Ammon's horn (tissue), 1 donor: ENCODE results near the gene CHGA.

Experiments used
- DNase-seq: peaks from one replicate; pipeline ENCODE4 v3.0.0-alpha.2; 2016; ENCODE audit warnings: low spot score

Gene CHGA, protein sequence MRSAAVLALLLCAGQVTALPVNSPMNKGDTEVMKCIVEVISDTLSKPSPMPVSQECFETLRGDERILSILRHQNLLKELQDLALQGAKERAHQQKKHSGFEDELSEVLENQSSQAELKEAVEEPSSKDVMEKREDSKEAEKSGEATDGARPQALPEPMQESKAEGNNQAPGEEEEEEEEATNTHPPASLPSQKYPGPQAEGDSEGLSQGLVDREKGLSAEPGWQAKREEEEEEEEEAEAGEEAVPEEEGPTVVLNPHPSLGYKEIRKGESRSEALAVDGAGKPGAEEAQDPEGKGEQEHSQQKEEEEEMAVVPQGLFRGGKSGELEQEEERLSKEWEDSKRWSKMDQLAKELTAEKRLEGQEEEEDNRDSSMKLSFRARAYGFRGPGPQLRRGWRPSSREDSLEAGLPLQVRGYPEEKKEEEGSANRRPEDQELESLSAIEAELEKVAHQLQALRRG

DNA sequence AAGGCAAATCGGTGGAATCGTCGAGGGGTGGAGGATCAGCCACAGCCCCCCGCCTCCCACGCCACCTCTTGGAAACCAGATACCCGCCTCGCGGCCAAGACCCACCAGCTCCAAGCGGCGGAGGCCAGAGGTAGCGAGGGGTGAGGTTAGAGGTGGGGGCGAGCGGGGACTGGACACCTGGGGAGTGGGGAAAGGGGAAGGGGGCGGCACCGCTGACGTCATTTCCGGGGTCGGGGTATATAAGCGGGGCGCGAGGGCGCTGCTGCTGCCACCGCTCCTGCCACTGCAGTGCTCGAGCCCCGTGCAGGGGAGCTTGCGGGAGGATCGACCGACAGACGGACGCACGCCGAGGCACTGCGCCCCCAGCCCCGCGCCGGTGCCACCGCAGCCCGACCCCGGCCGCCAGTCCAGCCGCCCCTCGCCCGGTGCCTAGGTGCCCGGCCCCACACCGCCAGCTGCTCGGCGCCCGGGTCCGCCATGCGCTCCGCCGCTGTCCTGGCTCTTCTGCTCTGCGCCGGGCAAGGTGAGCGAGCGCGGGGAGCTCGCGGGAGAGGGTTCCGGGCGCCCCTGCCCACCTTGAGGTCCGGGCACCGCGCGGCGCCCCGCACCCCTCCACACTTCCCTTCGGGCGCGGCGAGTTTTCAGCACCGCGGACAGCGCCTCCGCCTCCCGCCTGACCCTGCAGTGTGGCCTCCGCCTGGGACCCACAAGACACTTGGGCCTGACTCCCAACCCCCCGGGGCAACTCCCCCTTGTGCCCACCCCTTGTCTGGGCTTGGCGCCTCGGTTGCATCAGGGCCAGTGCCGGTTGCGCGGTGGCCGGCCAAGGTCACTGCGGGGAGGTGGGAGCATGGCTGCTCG lies at the start of gene CHGA:
TSS of gene CHGA (plus strand) at position 268 of the 861 bp plus-strand sequence. CDS start at position 478, 210 bp downstream.
- DNase-seq: peak; percentile 36

DNA sequence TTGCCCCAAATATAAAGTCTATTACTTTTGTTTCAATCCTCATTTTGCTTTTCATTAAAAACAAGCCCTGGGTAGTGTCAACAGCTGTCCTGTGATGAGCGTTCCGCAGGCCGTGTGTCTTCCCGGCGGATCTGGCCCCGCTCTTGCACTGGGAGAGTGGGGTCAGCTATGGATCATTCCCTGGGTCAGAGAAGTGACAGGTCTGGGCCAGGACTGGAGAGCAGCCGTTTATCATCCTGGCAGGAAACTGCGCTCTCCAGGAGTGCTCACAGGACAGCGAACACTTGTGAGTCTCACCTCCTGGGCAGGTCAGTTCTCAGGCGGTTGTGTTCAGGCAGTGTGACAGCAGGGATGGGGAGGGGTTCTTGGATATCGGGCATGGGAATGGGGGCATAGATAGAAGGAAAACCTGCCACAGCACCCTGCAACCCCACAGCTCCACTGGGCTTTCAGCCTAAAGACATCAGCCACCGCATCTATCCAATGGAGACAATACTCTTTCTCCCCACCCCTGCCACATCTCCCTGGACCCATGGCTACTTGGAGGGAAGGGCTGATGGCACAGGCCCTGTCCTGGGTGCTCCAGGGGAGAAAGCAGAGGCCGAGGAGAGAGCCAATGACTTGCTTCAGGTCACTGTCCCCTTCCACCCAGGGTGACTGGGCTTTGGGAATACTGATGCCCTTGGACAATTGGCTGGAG lies 47.8 kb upstream of the CHGA start:
- no peak for DNase-seq

DNA sequence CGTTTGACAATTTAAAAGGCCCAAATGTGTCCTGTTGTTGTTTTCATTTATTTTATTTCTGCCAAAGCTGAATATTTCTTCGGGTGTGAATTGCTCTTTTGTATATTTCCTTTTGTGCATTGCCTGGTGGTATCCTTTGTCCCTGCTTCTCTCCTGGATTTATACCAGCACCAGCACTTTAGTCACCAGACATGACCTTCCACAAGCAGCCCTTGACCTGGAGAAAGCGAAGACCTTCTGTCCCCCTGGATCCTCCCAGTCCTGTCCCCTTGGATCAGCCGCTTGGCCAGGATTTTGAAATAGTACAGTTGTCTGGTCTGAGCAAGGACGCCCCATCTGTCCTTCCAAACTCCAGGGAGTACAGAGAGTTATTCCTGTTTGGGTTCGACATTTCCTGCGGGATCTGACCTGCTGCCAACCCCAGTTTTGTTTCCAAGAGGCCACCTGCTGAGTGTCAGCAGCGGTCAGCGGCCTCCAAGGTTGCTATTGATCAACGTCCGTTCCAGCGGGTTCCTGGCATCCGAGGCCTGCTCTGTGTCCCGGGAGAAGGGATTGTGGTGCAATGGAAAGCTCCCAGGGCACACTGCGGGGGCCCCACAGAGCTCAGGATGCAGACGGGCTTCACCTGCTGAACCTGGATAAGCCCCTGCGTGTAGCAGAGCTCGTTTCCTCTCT lies 45.1 kb upstream of the CHGA start:
- no peak for DNase-seq

DNA sequence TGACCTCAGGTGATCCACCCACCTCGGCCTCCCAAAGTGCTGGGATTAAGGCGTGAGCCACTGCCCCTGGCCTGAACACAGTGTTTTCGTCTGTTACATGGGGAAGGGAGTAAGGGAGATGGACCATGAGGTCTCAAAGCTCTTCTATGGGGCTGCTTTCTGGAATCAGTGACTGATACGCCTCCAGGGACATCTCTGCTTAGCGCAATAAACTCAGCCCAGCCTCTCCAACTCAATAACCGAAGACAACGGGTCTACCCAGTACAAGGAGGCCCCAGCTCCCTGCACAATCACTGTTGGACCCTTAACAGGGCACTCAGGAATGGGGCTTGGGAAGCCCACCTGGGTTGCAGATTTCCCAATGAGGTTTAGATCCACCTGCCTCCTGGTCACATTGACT lies 42.6 kb upstream of the CHGA start:
- no peak for DNase-seq

DNA sequence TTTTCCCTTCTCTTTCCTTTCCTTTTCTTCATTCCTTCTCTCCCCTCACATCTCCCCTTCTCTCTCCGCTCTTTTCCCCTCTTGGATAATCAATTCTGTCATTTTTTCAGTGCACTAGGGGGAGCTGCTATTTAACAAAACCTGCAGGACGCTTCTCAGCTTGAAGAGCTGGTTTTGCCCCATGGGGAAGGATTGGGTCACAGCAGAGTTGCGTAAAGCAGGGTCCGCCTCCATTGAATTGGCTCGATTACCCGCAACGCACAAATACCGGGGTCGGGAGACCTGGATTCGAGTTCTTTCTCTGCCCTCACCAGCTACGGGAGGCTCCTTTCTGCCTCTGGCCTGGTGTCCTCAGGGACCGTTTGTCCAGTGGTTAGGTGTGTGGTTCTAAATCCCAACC lies 42.1 kb upstream of the CHGA start:
- DNase-seq: peak; percentile 30

DNA sequence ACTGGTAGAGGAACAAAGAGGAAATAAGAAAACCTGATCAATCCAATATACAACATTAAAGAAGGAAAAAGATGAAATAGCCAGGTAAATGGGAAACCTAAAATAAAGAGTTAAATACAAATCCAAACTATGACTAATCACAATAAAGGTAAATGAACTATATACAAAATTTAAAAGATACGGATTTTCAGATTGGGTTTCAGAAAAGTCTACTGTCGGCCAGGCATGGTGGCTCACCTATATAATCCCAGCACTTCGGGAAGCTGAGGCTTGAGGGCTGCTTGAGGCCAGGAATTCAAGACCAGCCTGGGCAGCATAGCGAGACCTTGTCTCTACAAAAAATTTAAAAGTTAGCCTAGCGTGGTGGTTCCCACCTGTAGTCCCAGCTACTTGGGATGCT lies 39.9 kb upstream of the CHGA start:
- DNase-seq: no peak

DNA sequence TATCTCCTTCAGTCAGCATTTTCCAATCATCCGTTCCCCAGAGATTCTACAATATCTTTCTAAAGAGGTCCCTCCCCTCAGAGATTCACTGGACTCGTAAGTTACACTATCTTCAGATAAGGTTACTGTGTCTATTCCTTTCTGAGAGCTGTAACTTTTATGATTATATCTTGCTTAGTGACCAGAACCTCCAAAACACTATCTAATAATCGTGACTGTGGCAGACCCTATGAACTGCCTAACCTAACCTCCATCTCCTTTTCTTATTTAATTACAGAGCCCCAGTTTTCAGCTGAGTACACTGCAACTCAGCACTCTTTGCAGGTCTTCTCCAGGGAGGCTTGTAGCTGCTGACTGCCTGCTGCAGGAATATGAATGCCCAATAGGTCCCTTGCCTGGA lies 38.5 kb upstream of the CHGA start:
- DNase-seq: no peak

DNA sequence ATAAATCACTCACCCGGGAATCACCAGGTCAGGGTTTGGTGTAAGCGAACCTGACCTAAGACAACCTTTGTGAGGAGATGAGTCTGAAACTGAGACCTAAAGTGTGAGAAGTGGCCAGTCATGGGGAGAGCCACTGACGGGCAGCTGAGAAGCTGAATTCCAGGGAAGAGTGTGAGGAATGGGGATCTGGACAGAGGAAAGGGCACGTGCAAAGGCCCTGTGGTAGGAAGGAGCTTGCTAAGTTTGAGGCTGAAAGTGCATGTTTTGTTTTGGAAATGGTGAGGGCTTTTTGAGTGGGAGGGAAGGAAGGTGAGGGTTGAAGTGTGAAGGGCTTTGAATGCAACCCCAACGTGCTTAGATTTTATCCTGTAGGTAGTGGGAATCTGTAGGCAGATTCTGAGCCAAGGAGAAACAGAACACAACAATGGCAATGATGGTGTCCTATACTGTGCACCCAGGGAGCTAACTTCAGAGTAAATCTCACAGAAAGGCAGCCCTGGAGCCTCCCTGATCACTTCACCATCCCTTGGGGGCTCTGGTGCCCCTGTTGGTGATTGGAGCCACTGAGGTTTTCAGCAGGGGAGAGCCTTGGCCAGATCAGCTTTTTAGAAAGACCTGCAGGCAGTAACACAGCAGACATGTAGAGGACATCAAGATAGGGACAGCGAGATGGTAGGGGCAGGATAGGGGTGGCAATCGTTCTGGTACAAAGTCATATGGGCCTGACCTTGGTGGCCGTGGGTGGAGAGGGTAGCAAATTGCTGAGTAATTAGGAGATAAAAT lies 37.5 kb upstream of the CHGA start:
- no peak for DNase-seq

DNA sequence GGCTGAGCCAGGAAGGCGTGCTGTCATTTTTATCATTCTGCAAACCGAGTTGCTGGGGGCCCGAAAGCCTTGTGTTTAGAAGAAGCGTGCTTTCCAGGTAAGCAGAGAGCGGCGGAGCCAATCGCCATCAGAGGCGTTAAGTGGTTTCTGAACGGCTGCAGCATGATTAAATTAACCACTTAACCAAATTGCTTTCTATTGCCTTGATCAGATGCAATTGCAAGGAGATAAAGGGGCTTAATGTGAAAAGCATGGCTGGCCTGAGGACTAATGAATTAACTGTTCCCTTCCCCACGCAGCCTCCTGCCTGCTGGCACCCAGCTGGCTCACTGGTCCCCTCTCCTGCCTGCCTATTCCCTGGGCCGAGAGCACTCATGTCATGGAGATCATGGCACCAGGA lies 36.6 kb upstream of the CHGA start:
- no peak for DNase-seq

DNA sequence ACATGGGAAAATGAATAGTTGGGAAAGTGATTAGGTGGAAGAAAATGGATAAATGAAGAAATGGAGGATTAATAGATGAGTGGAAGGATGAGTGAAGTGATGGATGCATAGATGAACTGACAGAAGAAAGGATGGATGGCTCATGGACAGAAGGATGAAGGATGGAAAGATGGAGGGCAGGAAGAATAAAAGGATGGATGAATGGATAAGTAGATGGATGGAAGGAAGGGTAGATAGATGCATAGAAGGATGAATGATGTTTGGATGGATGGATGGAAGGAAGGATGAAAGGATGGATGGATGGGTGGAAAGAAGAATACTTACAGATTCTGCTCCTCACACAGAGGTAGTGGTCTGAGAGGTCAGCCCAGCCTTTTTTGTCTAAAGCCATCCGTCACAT lies 35.8 kb upstream of the CHGA start:
- DNase-seq: no peak

DNA sequence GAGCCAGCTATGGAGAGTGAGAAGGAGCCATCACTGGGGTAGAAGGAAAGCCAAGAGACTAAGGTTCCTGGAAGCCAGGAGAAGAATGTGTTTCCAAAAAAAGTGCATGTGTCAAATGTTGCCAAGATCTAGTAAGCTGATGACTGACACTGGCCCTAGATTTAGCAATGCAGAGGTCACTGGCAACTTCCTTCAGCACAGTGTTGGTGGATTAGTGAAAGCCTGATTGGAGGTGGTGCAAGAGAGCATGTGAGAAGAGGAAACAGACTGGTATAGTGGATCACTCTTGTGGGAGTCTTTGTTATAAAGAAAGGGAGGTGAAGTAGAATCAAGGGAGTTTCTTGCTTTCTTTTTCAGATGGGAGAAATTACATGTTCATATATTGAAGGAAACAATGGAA lies 34.1 kb upstream of the CHGA start:
- DNase-seq: no peak

DNA sequence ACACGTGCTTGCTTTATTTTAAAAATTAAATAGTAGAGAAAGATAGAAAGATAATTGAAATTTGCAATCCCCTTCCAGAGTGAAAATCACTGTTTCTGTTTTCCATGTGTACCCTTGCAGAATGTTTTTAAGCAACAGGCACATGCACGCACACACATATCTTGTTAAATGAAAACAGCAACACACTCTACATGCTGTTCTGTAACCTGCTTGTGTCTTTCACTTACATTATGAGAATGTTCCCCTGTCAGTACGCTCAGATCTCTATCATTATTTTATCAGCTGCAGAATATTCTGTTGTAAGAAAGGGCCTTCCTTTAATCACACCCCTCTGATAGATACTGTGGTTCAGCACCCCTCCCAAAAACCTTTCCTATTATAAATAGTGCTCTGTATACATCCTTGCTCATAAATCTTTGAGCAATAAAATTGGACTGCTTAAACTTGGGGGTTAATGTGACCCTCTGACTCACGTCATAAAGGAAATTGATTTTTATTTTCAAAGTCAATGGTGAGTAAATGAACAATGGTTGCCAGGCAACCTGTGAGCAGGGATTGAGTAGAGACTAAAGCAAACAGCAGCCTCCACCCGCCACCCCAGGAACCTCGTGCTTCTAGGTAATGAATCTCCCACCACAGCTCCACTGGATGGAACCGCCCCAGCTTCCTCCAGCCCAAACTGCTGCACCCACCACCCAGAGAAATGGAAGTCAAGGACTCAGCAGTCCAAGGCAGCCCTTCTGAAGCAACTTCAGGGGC lies 31.9 kb upstream of the CHGA start:
- DNase-seq: no peak

DNA sequence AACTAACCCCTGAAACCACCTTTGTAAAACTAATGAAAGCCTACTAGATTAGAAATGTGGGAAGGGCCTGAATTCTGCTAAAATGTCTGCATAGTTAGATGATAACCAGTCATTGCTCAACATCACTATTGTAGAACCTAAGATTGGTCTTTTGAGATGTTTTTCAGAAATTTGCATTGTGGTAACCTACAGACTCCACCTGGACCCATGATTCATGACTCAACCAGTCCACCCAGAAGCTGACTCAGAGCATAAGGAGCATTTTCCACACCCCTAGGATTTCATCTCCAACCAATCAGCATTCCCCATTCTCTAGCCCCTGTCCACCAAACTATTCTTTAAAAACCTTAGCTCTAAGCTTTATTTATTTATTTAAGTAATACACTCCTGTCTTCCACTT lies 30.4 kb upstream of the CHGA start:
- no peak for DNase-seq

DNA sequence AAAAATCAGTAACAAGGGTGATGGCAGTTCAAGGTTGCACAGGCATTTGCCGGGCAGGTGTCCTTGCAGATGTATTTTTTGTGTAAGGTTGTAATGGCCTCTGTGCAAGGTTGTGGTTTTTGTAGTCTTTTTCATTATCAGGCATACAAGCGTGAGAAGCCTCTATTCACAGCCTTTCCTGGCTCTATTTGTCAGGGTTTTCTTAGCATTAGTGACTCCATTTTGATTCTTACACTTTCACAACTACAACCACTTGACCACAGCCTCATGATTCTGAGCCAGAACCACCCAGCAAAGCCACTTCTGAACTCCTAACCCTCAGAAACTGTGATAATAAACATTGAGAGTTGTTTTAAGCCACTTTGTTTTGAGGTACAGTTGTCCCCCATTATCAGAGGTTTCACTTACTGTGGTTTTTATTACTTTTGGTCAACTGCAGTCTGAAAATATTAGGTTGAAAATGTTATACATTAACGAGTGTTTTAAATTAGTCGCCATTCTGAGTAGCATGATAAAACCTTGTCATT lies 27.5 kb upstream of the CHGA start:
- no peak for DNase-seq

DNA sequence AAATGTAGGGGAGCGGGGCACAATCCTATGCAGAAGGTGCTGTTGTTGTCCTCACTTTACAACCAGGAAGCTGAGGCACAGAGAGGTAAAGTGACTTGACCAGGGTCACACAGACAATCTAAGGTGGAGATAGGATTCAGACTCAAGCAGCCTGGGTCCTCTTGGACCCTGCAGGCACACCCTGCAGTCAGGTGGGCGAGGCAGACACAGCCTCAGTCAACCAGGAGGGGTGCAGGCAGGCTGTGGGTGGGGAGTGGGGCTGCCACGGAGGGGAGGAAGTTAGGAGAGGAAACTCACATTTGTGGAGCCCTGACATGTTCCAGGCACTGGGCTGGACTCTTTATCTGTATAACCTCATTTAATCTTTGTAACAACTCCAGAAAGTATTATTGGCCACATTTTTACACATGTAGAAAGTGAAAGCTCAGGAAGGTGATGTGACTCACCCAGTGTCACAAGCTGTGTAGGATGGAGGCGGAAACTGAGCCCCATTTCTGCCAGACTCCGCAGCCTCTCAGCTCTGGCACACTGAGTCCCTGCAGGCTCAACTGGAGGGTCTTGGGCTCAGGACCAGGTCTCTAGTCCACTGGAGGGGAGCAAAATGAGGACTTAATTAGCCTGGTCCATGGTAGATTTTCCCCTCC lies 24.9 kb upstream of the CHGA start:
- no peak for DNase-seq

DNA sequence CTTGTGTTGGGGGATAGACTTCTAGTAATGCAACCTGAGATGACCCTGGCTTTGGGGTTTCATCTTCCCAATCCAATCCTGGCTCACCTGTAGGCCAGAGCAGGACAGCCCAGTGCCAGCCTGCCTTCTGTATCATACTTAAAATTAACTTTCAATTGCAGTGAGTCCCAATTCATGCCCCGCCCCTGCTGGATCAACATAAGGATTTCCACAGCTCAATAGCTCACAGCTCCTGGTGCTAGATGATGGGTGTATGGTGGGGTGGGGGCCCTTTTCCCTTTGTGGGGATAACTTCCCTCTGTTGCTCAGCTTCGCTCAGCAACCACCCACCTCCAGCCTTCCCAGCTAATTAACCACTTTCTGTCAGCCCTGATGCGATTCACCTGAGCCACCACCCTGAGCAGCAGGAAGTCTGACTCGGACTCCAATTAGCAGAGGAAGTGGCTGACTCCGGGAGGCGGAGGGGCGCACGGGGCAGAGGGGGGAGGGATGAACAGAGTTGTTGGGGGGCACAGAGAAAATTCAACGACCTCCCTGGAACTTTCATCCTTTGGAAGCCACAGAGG lies 24.3 kb upstream of the CHGA start:
- no peak for DNase-seq

DNA sequence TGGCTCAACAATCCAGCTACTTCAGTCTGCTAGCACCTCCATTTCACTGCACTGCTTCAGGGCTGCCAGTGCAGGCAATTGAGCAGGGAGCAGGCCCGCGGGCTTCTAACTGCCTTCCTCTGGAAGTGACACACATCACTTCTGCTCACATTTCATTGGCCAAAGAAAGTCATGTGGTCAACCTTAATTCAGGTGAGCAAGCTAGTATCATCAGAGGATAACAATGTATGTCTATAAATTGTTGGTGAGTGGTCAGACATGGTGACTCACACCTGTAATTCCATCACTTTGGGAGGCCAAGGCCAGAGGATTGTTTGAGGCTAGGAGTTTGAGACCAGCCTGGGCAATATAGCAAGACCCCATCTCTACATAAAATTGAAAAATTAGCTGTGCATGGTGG lies 22.3 kb upstream of the CHGA start:
- DNase-seq: no peak

DNA sequence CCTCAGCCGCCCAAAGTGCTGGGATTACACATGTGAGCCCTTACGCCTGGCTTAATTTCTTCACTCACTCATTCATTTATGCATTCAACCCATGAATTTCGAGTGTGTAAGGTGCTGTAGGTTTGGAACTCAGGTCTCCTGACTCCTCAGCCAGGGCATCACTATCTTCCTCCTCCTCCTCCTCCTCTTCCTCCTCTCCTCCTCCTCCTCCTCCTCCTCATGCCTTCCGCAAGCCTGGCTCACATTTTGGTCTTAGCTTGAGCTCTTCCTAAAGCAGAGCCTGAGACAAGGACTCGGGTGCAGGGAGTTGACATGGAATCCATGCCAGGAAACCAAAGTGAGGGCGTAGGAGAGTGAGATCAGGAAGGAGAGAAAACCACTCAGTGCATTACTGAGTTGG lies 20.8 kb upstream of the CHGA start:
- no peak for DNase-seq

DNA sequence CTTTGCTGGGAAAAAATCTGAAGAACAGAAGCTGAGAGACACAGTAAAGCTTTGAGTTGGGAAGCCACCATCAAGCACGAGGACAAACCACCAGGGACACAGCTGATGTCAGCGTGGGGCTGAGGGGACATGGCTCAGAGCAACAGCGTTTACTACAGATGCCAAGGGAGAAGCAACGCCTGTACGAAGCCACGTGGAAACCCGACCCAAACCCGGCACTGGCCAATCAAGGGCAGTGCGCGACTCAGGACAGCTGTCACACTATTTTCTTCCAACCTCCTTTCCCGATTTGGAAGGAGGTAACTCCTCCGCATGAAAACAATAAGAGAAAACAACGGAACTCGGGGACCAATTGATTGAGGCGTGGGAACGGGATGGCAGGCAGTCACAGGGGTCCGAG lies 20.2 kb upstream of the CHGA start:
- DNase-seq: no peak
